H1 (cell line): ENCODE data around the gene WBP1L. TPM values are rescaled to one million over a fixed set of nuclear protein-coding genes. Genes with fewer than 3 reads are reported as not detected.

Experiments used
- CTCF ChIA-PET: fragments of 300-600 bp; sonication (Branson Sonifier 250); formaldehyde crosslinking; loops from one replicate; lab custom pipeline; 2021; ENCODE audit not compliant: partially characterized antibody; lab: Charles Lee
- POLR2A ChIA-PET: fragments of 300-600 bp; sonication (Branson Sonifier 250); formaldehyde crosslinking; loops from one replicate; lab custom pipeline; 2021; ENCODE audit warnings: inconsistent platforms; ENCODE audit not compliant: partially characterized antibody; lab: Charles Lee
- DNase-seq, 2 experiments: peaks; one replicate each; pipeline versions ENCODE4 v3.0.0 to v3.0.0-alpha.2; 2010 to 2022; ENCODE audit warnings: low spot score in 2 of 2, low read depth in 1 of 2, mixed read lengths in 1 of 2
- FAIRE-seq: peaks from 2 replicates; lab custom pipeline; 2011; peaks lifted over from hg19 to GRCh38; lab: Jason Lieb, UNC
- H2AFZ ChIP-seq: 2 replicates; pipeline ENCODE4 v1.8.1; 2012; ENCODE audit warnings: low read length, inconsistent platforms
- H2AK5ac ChIP-seq: 2 replicates; pipeline ENCODE4 v1.6.1; 2013; ENCODE audit warnings: low read depth, low read length
- H2BK120ac ChIP-seq: replicated peaks from 2 replicates; pipeline ENCODE3; 2013; ENCODE audit warnings: low read depth, low read length, inconsistent platforms
- H2BK12ac ChIP-seq: 2 replicates; pipeline ENCODE4 v1.6.1; 2013; ENCODE audit warnings: low read depth, low read length
- H2BK15ac ChIP-seq: 2 replicates; pipeline ENCODE4 v1.6.1; 2013; ENCODE audit warnings: low read length
- H2BK20ac ChIP-seq: 2 replicates; pipeline ENCODE4 v1.6.1; 2013; ENCODE audit warnings: low read length
- H2BK5ac ChIP-seq: 2 replicates; pipeline ENCODE4 v1.6.1; 2013; ENCODE audit warnings: low read depth, low read length
- H3K14ac ChIP-seq: 2 replicates; pipeline ENCODE4 v1.6.1; 2013; ENCODE audit warnings: inconsistent platforms; ENCODE audit not compliant: insufficient read length
- H3K18ac ChIP-seq: 2 replicates; pipeline ENCODE4 v1.6.1; 2013; ENCODE audit warnings: low read length; ENCODE audit errors: extremely low read depth
- H3K23ac ChIP-seq: 2 replicates; pipeline ENCODE4 v1.6.1; 2013; ENCODE audit warnings: inconsistent platforms; ENCODE audit not compliant: insufficient read length
- H3K23me2 ChIP-seq: 2 replicates; pipeline ENCODE4 v1.6.1; 2013; ENCODE audit warnings: low read depth, low read length
- H3K27ac ChIP-seq: 2 replicates; pipeline ENCODE4 v1.6.1; 2011; ENCODE audit warnings: low read depth, low read length, inconsistent platforms
- H3K27me3 ChIP-seq, 4 experiments: replicated peaks in 1 of 4; 1 replicate in 1 of 4; 2 replicates in 3 of 4; pipeline versions ENCODE4 v1.6.1 to v1.8.1; 2011 to 2013; ENCODE audit warnings: low read length in 3 of 4, mild to moderate bottlenecking in 3 of 4, inconsistent platforms in 2 of 4, mixed read lengths in 2 of 4, moderate library complexity in 1 of 4; ENCODE audit not compliant: control insufficient read depth in 3 of 4, insufficient read depth in 3 of 4; ENCODE audit errors: extremely low read depth in 1 of 4
- H3K36me3 ChIP-seq, 4 experiments: 2 replicates each; pipeline versions ENCODE4 v1.6.1 to v1.8.1; 2011 to 2013; ENCODE audit warnings: mild to moderate bottlenecking in 4 of 4, low read length in 3 of 4, moderate library complexity in 2 of 4, control low read depth in 1 of 4, inconsistent platforms in 1 of 4; ENCODE audit not compliant: insufficient read depth in 4 of 4, control insufficient read depth in 2 of 4
- H3K4ac ChIP-seq: replicated peaks from 2 replicates; pipeline ENCODE3; 2013; ENCODE audit warnings: low read length, low read depth, mixed read lengths, inconsistent platforms; ENCODE audit not compliant: insufficient read length
- H3K4me1 ChIP-seq, 4 experiments: replicated peaks in 1 of 4; 1 replicate in 1 of 4; 2 replicates in 3 of 4; pipeline versions ENCODE4 v1.6.1 to v1.8.1; 2011 to 2013; ENCODE audit warnings: low read length in 3 of 4, inconsistent platforms in 2 of 4, mixed read lengths in 1 of 4; ENCODE audit not compliant: insufficient read depth in 4 of 4, control insufficient read depth in 3 of 4
- H3K4me2 ChIP-seq, 2 experiments: 2 replicates each; pipeline versions ENCODE4 v1.6.1 to v1.8.1; 2011 to 2013; ENCODE audit warnings: low read depth in 2 of 2, low read length in 2 of 2, control low read depth in 1 of 2, inconsistent platforms in 1 of 2, mild to moderate bottlenecking in 1 of 2; ENCODE audit not compliant: insufficient read depth in 1 of 2
- H3K4me3 ChIP-seq, 4 experiments: fragments of 200-600, 300-600 bp in 1 of 4; sonication (generic), shearing (Covaris generic), sonication (Bioruptor Twin) in 1 of 4; 2 replicates each; pipeline versions ENCODE4 v1.5.1 to v1.8.1; 2011 to 2016; ENCODE audit warnings: low read length in 4 of 4, low read depth in 3 of 4, control low read depth in 2 of 4, inconsistent platforms in 2 of 4, mild to moderate bottlenecking in 2 of 4, mixed read lengths in 1 of 4, moderate library complexity in 1 of 4; ENCODE audit not compliant: insufficient read depth in 2 of 4; ENCODE audit errors: extremely low read depth in 1 of 4
- H3K56ac ChIP-seq: replicated peaks from 2 replicates; pipeline ENCODE3; 2013; ENCODE audit warnings: low read depth, mild to moderate bottlenecking, mixed read lengths, low read length, inconsistent platforms; ENCODE audit not compliant: insufficient read length
- H3K79me1 ChIP-seq: 2 replicates; pipeline ENCODE4 v1.6.1; 2013; ENCODE audit warnings: low read depth, low read length, control low read depth
- H3K79me2 ChIP-seq, 2 experiments: 2 replicates each; pipeline versions ENCODE4 v1.6.1 to v1.8.1; 2012 to 2013; ENCODE audit warnings: low read length in 2 of 2, mild to moderate bottlenecking in 2 of 2, inconsistent platforms in 1 of 2; ENCODE audit not compliant: insufficient read depth in 2 of 2, control insufficient read depth in 1 of 2
- H3K9ac ChIP-seq, 4 experiments: replicated peaks in 1 of 4; 1 replicate in 1 of 4; 2 replicates in 3 of 4; pipeline versions ENCODE4 v1.6.1 to v1.8.1; 2011 to 2013; ENCODE audit warnings: low read depth in 3 of 4, low read length in 3 of 4, control low read depth in 2 of 4, mild to moderate bottlenecking in 2 of 4, moderate library complexity in 2 of 4, inconsistent platforms in 1 of 4; ENCODE audit errors: extremely low read depth in 1 of 4
- H3K9me3 ChIP-seq, 2 experiments: 2 replicates each; pipeline versions ENCODE4 v1.6.1 to v1.8.1; 2012 to 2013; ENCODE audit warnings: mild to moderate bottlenecking in 2 of 2, moderate library complexity in 2 of 2, control low read depth in 1 of 2, inconsistent platforms in 1 of 2, low read depth in 1 of 2, low read length in 1 of 2, mixed read lengths in 1 of 2; ENCODE audit not compliant: insufficient read depth in 2 of 2
- H4K20me1 ChIP-seq, 2 experiments: replicated peaks in 1 of 2; 2 replicates each; pipeline versions ENCODE3 to v1.8.1; 2011 to 2013; ENCODE audit warnings: inconsistent platforms in 2 of 2, low read length in 2 of 2, mild to moderate bottlenecking in 1 of 2; ENCODE audit not compliant: insufficient read depth in 2 of 2, control insufficient read depth in 1 of 2
- H4K5ac ChIP-seq: 2 replicates; pipeline ENCODE4 v1.6.1; 2013; ENCODE audit warnings: low read length, low read depth, mixed read lengths, inconsistent platforms; ENCODE audit not compliant: insufficient read length
- H4K8ac ChIP-seq: 2 replicates; pipeline ENCODE4 v1.8.0; 2013; ENCODE audit warnings: mild to moderate bottlenecking, moderate library complexity, low read length, inconsistent platforms; ENCODE audit not compliant: insufficient read depth; ENCODE audit errors: extremely low read depth
- H4K91ac ChIP-seq: replicated peaks from 2 replicates; pipeline ENCODE3; 2013; ENCODE audit warnings: low read length, mixed read lengths, inconsistent platforms; ENCODE audit not compliant: insufficient read length
- CTCF ChIP-seq, 3 experiments: IDR thresholded peaks; 1 replicate in 2 of 3; 2 replicates in 1 of 3; pipeline versions ENCODE4 v1.5.1 to v1.6.1; 2011; ENCODE audit warnings: low read length in 3 of 3, mild to moderate bottlenecking in 3 of 3, inconsistent platforms in 2 of 3, low read depth in 1 of 3, moderate library complexity in 1 of 3; ENCODE audit not compliant: insufficient read depth in 1 of 3; ENCODE audit errors: control extremely low read depth in 1 of 3
- SIN3A ChIP-seq, 2 experiments: IDR thresholded peaks in 1 of 2; conservative IDR thresholded peaks in 1 of 2; 2 replicates each; pipeline ENCODE4 v1.6.1; 2011 to 2012; ENCODE audit warnings: low read length in 2 of 2, improper control_type of control experiment in 1 of 2, low read depth in 1 of 2, mild to moderate bottlenecking in 1 of 2
- WGBS, 2 experiments: shearing (Covaris generic) in 1 of 2; methylation state at CpG; one replicate each; pipeline versions ENCODE4 v1.1.6 to v1.1.7; 2013 to 2015; ENCODE audit warnings: low lambda C conversion rate in 2 of 2, mixed read lengths in 2 of 2, inconsistent platforms in 1 of 2, low coverage in 1 of 2, missing lambda C conversion rate in 1 of 2; ENCODE audit not compliant: insufficient replicate concordance in 2 of 2, insufficient coverage in 1 of 2, insufficient read length in 1 of 2; ENCODE audit errors: extremely low coverage in 1 of 2, missing lambda C conversion rate in 1 of 2; 5-methylcytosine and 5-hydroxymethylcytosine counted together
- polyA plus RNA-seq, 7 experiments: library from polyadenylated mRNA; depleted of rRNA in 3 of 7; stranded (reverse) in 5 of 7; unstranded in 2 of 7; fragments of >200 nt in 5 of 7; fragments of 200-250 nt in 2 of 7; gene quantifications; 1 replicate in 5 of 7; 2 replicates in 1 of 7; 4 replicates in 1 of 7; pipeline versions ENCODE4 v1.2.1 to v1.2.3, GENCODE V29; 2011 to 2013; ENCODE audit warnings: missing spikeins in 2 of 7, mixed read lengths in 2 of 7
- total RNA-seq: library from RNA; stranded (reverse); fragmentation: NEBNext Ultra II Directional; extraction: Animal tissue kit (Norgen Biotek cat#: 25700); gene quantifications from 2 replicates; pipeline ENCODE4 v1.2.1, GENCODE V29; 2021

The WBP1L gene
- total and polyA plus RNA-seq, 2 of the 8 experiments (the other 6 are each of a cell fraction or from before 2014, with no cell fraction given): 26.6 to 29.9 TPM

GRCh38 chr10:102713539-102713813 is 30.3 kb upstream of the WBP1L start:
- peak overlapping the region; percentile 85 to 96 (median 92) for H3K4me3 ChIP-seq
- no peaks in the 10 kb centered on the region for H3K27me3 ChIP-seq
- FAIRE-seq (no peak), DNase-seq (no peak)
- no peak overlapping the region for H2BK20ac ChIP-seq
- 3% methylated on average over 13 of the region's 13 CpGs; no CpG with 5 or more reads in 1 of the 2 experiments for WGBS, 2 experiments
- 0 out of 2 replicates have a peak overlapping the region, but pooled peaks have one; percentile 10 for H2AFZ ChIP-seq
- H2BK5ac ChIP-seq: peak overlapping the region; percentile 67; the same call in 1 of the 2 replicates
- H4K91ac ChIP-seq: no peak overlapping the region
- no peak overlapping the region for H2BK12ac ChIP-seq
- H2BK120ac ChIP-seq: no peak overlapping the region
- H3K23ac ChIP-seq: no peak overlapping the region
- H3K36me3 ChIP-seq: peaks cover 0 to 9% (median 2%) of the 10 kb centered on the region in 4 experiments; a peak in 4 of 8 replicates
- peaks cover 4% of the 10 kb centered on the region; the same call in 1 of the 2 replicates for H3K79me1 ChIP-seq
- peaks cover 8% of the 10 kb centered on the region; the same call in 1 of the 2 replicates for H3K23me2 ChIP-seq
- peak overlapping the region; percentile 92 for H4K5ac ChIP-seq
- H3K79me2 ChIP-seq: peaks cover 0 to 73% of the 10 kb centered on the region in 2 experiments; a peak in 2 of 4 replicates
- H3K4me2 ChIP-seq: peak overlapping the region; percentile 78 to 79
- peak overlapping the region; percentile 81 for H3K18ac ChIP-seq
- ChIA-PET CTCF (interaction anchor here (0.8 to 2.1 kb wide), 13 partner anchors 10 to 210 kb away, joined by 3 to 10 read pairs (median 3); partner anchors contain the start of genes ACTR1A and SUFU), POLR2A (interaction anchor here (0.5 to 7.3 kb wide), 17 partner anchors 12 to 660 kb away, joined by 3 to 53 read pairs (median 5); partner anchors contain the start of genes AS3MT, CNNM2, TRIM8 and WBP1L)
- no peak overlapping the region for H2BK15ac ChIP-seq
- H4K8ac ChIP-seq: 0 out of 2 replicates have a peak overlapping the region, but pooled peaks have one; percentile 39
- TF ChIP-seq SIN3A (conservative IDR thresholded peaks at IDR 0.05 in 1 of 2, IDR thresholded peaks at IDR 0.05 in 1 of 2; ENCODE audit: low read depth in 1 of 2, low read length in 2 of 2) (no peak), CTCF (IDR thresholded peaks at IDR 0.05; ENCODE audit: control extremely low read depth in 1 of 3, insufficient read depth in 1 of 3, low read depth in 1 of 3, low read length in 3 of 3) (peak in 1 of 3 experiments; percentile 60; a peak in 1 of 4 replicates)
- H3K9ac ChIP-seq: peak overlapping the region; percentile 49 to 79 (median 69)
- H3K4me1 ChIP-seq: peaks cover 5 to 20% (median 12%) of the 10 kb centered on the region in 4 experiments; a peak in 6 of 7 replicates
- H3K9me3 ChIP-seq: no peaks in the 10 kb centered on the region
- no peak overlapping the region for H2AK5ac ChIP-seq
- peaks cover 2 to 12% of the 10 kb centered on the region in 2 experiments for H4K20me1 ChIP-seq
- no peak overlapping the region for H3K56ac ChIP-seq
- no peak overlapping the region for H3K14ac ChIP-seq
- H3K4ac ChIP-seq: no peak overlapping the region
- H3K27ac ChIP-seq: peak overlapping the region; percentile 66; the same call in 1 of the 2 replicates
